MM.1S (cell line): ENCODE measurements around the gene FATE1.

ENCODE experiments used
- DNase-seq: peaks from one replicate; pipeline ENCODE4 v3.0.0-alpha.2; 2015
- H2AFZ ChIP-seq: fragments of 300-600 bp; sonication (generic); 2 replicates; pipeline ENCODE4 v1.6.0; 2016; ENCODE audit warnings: antibody characterized with exemption, low read length
- H3F3A ChIP-seq: fragments of 300-600 bp; sonication (generic); 2 replicates; pipeline ENCODE4 v1.6.1; 2016; ENCODE audit warnings: mild to moderate bottlenecking, antibody characterized with exemption, low read length, moderate library complexity, mixed read lengths; ENCODE audit not compliant: insufficient read depth
- H3K27ac ChIP-seq: fragments of 300-600 bp; sonication (generic); 2 replicates; pipeline ENCODE4 v1.5.1; 2016; ENCODE audit warnings: mild to moderate bottlenecking, low read length
- H3K27me3 ChIP-seq: fragments of 300-600 bp; sonication (generic); replicated peaks from 2 replicates; pipeline ENCODE4 v1.6.0; 2016; ENCODE audit warnings: low read length; ENCODE audit not compliant: insufficient read depth
- H3K36me3 ChIP-seq: fragments of 300-600 bp; sonication (generic); replicated peaks from 2 replicates; pipeline ENCODE4 v1.6.1; 2016; ENCODE audit warnings: mild to moderate bottlenecking, low read length, mixed read lengths; ENCODE audit not compliant: insufficient read depth
- H3K4me1 ChIP-seq: fragments of 300-600 bp; sonication (generic); 2 replicates; pipeline ENCODE4 v1.6.1; 2016; ENCODE audit warnings: low read length, mixed read lengths
- H3K4me2 ChIP-seq: fragments of 300-600 bp; sonication (generic); 2 replicates; pipeline ENCODE4 v1.6.0; 2016; ENCODE audit warnings: low read depth, low read length
- H3K4me3 ChIP-seq: fragments of 300-600 bp; sonication (generic); 2 replicates; pipeline ENCODE4 v1.5.1; 2016; ENCODE audit warnings: low read length, mixed read lengths
- H3K79me2 ChIP-seq: fragments of 300-600 bp; sonication (generic); 2 replicates; pipeline ENCODE4 v1.6.1; 2016; ENCODE audit warnings: mixed run types, low read length, mixed read lengths
- H3K9ac ChIP-seq: fragments of 300-600 bp; sonication (generic); 2 replicates; pipeline ENCODE4 v1.6.1; 2016; ENCODE audit warnings: low read length, mixed read lengths
- H3K9me2 ChIP-seq: fragments of 300-600 bp; sonication (generic); replicated peaks from 2 replicates; pipeline ENCODE4 v1.6.1; 2016; ENCODE audit warnings: mild to moderate bottlenecking, low read length, mixed read lengths; ENCODE audit not compliant: insufficient read depth
- H3K9me3 ChIP-seq: fragments of 300-600 bp; sonication (generic); replicated peaks from 2 replicates; pipeline ENCODE4 v1.6.1; 2016; ENCODE audit warnings: mild to moderate bottlenecking, low read length, mixed read lengths; ENCODE audit not compliant: insufficient read depth
- H4K20me1 ChIP-seq: fragments of 300-600 bp; sonication (generic); 2 replicates; pipeline ENCODE4 v1.6.1; 2016; ENCODE audit warnings: mild to moderate bottlenecking, low read length, moderate library complexity, mixed read lengths; ENCODE audit not compliant: insufficient read depth
- CTCF ChIP-seq: fragments of 300-600 bp; sonication (generic); IDR thresholded peaks from 2 replicates; pipeline ENCODE4 v1.5.1; 2016; ENCODE audit warnings: antibody characterized with exemption, low read length, mixed read lengths
- EZH2 ChIP-seq: fragments of 300-600 bp; sonication (generic); optimal IDR thresholded peaks from 2 replicates; pipeline ENCODE3; 2017; ENCODE audit warnings: low read depth, mild to moderate bottlenecking, antibody characterized with exemption, low read length, mixed read lengths
- EZH2phosphoT487 ChIP-seq: fragments of 300-600 bp; sonication (generic); IDR thresholded peaks from 2 replicates; pipeline ENCODE4 v1.6.1; 2018; ENCODE audit warnings: antibody characterized with exemption, low read length

Gene FATE1

GRCh38 chrX:151701531-151701930 lies 14.3 kb upstream of the FATE1 start:
- Histone ChIP-seq H3K9me2 (no peaks in the 10 kb centered on the region), H3K4me1 (no peaks in the 10 kb centered on the region), H3K36me3 (no peaks in the 10 kb centered on the region), H4K20me1 (no peaks in the 10 kb centered on the region), H3K4me3 (no peak overlapping the region), H3K4me2 (no peak overlapping the region), H3K79me2 (no peaks in the 10 kb centered on the region), H3F3A (no peaks in the 10 kb centered on the region), H3K27me3 (no peaks in the 10 kb centered on the region), H2AFZ (no peak overlapping the region), H3K9ac (no peak overlapping the region), H3K27ac (no peak overlapping the region), H3K9me3 (no peaks in the 10 kb centered on the region)
- TF ChIP-seq EZH2phosphoT487 = no peak
- no peak for TF ChIP-seq EZH2
- no peak for TF ChIP-seq CTCF
- no peak for DNase-seq

GRCh38 chrX:151702026-151702714 lies 13.7 kb upstream of the FATE1 start:
- Histone ChIP-seq H3F3A (no peaks in the 10 kb centered on the region), H3K4me2 (no peak overlapping the region), H3K27me3 (no peaks in the 10 kb centered on the region), H3K79me2 (no peaks in the 10 kb centered on the region), H2AFZ (no peak overlapping the region), H3K9me2 (no peaks in the 10 kb centered on the region), H4K20me1 (no peaks in the 10 kb centered on the region), H3K27ac (no peak overlapping the region), H3K9me3 (no peaks in the 10 kb centered on the region), H3K9ac (no peak overlapping the region), H3K4me3 (no peak overlapping the region), H3K4me1 (no peaks in the 10 kb centered on the region), H3K36me3 (no peaks in the 10 kb centered on the region)
- TF ChIP-seq CTCF = no peak
- TF ChIP-seq EZH2 = no peak
- TF ChIP-seq EZH2phosphoT487 = no peak
- no peak for DNase-seq

- Histone ChIP-seq H3K4me1 (no peaks in the 10 kb centered on the region), H3K4me3 (no peak overlapping the region), H3K9ac (no peak overlapping the region), H3K9me2 (no peaks in the 10 kb centered on the region), H3K36me3 (no peaks in the 10 kb centered on the region), H3K79me2 (no peaks in the 10 kb centered on the region), H3K4me2 (no peak overlapping the region), H2AFZ (no peak overlapping the region), H3F3A (no peaks in the 10 kb centered on the region), H3K27me3 (no peaks in the 10 kb centered on the region), H3K9me3 (no peaks in the 10 kb centered on the region), H3K27ac (no peak overlapping the region), H4K20me1 (no peaks in the 10 kb centered on the region)
- no peak for DNase-seq
- TF ChIP-seq EZH2phosphoT487 (no peak), CTCF (no peak), EZH2 (no peak)
Observed at GRCh38 chrX:151702741-151703340, 13.0 kb upstream of the FATE1 start.
